ENCODE measurements around the gene DISP3.

DISP3 gene

GRCh38 chr1:11563560-11564069, 84.7 kb downstream of the DISP3 start:
- Histone ChIP-seq H3K79me1 (ENCODE audit: low read depth, low read length) (no peaks in the 10 kb centered on the region), H2BK12ac (ENCODE audit: low read length) (no peak overlapping the region), H3K9ac (ENCODE audit: low read depth, low read length, poor library complexity) (no peak overlapping the region), H3K4me2 (ENCODE audit: insufficient read depth, low read length, poor library complexity, severe bottlenecking) (peak overlapping the region; percentile 32), H2AK5ac (ENCODE audit: low read depth, low read length) (no peak overlapping the region), H3K18ac (ENCODE audit: low read length) (peak overlapping the region; percentile 63), H3K4me1 (ENCODE audit: control insufficient read depth in 2 of 2, insufficient read depth in 1 of 2, low read depth in 1 of 2, low read length in 2 of 2) (peaks cover 16 to 19% of the 10 kb centered on the region in 2 donors), H3K4ac (ENCODE audit: low read length) (no peak overlapping the region), H2BK15ac (ENCODE audit: low read length) (no peak overlapping the region), H3K23ac (ENCODE audit: low read depth, low read length, poor library complexity) (no peak overlapping the region), H4K8ac (ENCODE audit: low read depth, low read length) (no peak overlapping the region), H3K14ac (ENCODE audit: low read length) (no peak overlapping the region), H3K9me3 (replicated peaks in 1 of 2; ENCODE audit: control insufficient read depth in 2 of 2, insufficient read depth in 1 of 2, low read depth in 1 of 2, low read length in 2 of 2) (no peaks in the 10 kb centered on the region), H3K4me3 (ENCODE audit: low read length in 2 of 2) (no peak overlapping the region), H3K36me3 (replicated peaks in 1 of 2; ENCODE audit: control insufficient read depth in 2 of 2, insufficient read depth in 2 of 2, low read length in 2 of 2) (no peaks in the 10 kb centered on the region), H3K27ac (replicated peaks; ENCODE audit: low read length) (peak overlapping the region; percentile 25), H3K27me3 (ENCODE audit: control insufficient read depth in 3 of 3, insufficient read depth in 3 of 3, low read depth in 1 of 3, low read length in 3 of 3) (peaks cover 0 to 43% (median 0%) of the 10 kb centered on the region in 3 experiments), H2BK5ac (ENCODE audit: low read length) (no peak overlapping the region), H4K91ac (ENCODE audit: low read depth, low read length, poor library complexity) (no peak overlapping the region), H2BK120ac (ENCODE audit: low read depth, low read length) (no peak overlapping the region), H2AFZ (ENCODE audit: low read length) (peak overlapping the region; percentile 77)
- no CpG with 5 or more reads among the region's 14 CpGs for WGBS, 2 donors (ENCODE audit: extremely low coverage in 2 of 2, insufficient read length in 2 of 2, insufficient replicate concordance in 1 of 2)
- peak; percentile 29 for DNase-seq (ENCODE audit: low spot score)

DNA sequence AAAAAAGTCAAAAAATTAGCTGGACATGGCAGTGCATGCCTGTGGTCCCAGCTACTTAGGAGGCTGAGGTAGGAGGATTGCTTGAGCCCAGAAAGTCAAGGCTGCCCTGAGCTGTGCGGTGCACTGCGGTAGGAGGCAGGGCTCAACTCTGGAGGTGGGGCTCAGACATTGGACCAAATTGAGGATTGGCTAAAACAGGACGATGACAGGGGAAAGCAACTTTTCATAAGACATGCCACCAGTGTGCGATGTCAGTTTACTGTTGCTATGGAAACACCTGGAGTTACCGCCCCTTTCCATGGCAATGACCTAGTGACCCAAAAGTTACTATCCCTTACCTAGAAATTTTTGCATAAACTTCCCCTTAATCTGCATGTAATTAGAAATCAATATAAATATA, 85.3 kb downstream of the DISP3 start:
- WGBS, 2 donors (ENCODE audit: extremely low coverage in 2 of 2, insufficient read length in 2 of 2, insufficient replicate concordance in 1 of 2), result no CpG with 5 or more reads among the region's 5 CpGs
- no peaks in the 10 kb centered on the region for H3K36me3 ChIP-seq (replicated peaks in 1 of 2; ENCODE audit: control insufficient read depth in 2 of 2, insufficient read depth in 2 of 2, low read length in 2 of 2)

GRCh38 chr1:11566042-11566850, 87.3 kb downstream of the DISP3 start:
- Histone ChIP-seq H3K23ac (ENCODE audit: low read depth, low read length, poor library complexity) (peak overlapping the region; percentile 61), H4K91ac (ENCODE audit: low read depth, low read length, poor library complexity) (no peak overlapping the region), H3K4me2 (ENCODE audit: insufficient read depth, low read length, poor library complexity, severe bottlenecking) (no peak overlapping the region), H2AK5ac (ENCODE audit: low read depth, low read length) (no peak overlapping the region), H2AFZ (ENCODE audit: low read length) (no peak overlapping the region), H4K8ac (ENCODE audit: low read depth, low read length) (no peak overlapping the region), H2BK120ac (ENCODE audit: low read depth, low read length) (no peak overlapping the region), H2BK15ac (ENCODE audit: low read length) (no peak overlapping the region), H3K36me3 (replicated peaks in 1 of 2; ENCODE audit: control insufficient read depth in 2 of 2, insufficient read depth in 2 of 2, low read length in 2 of 2) (no peaks in the 10 kb centered on the region), H3K4me3 (ENCODE audit: low read length in 2 of 2) (no peak overlapping the region), H3K4ac (ENCODE audit: low read length) (peak overlapping the region; percentile 3), H3K79me1 (ENCODE audit: low read depth, low read length) (no peaks in the 10 kb centered on the region), H3K18ac (ENCODE audit: low read length) (peak overlapping the region; percentile 57), H3K4me1 (ENCODE audit: control insufficient read depth in 2 of 2, insufficient read depth in 1 of 2, low read depth in 1 of 2, low read length in 2 of 2) (peaks cover 9 to 19% of the 10 kb centered on the region in 2 donors), H2BK12ac (ENCODE audit: low read length) (no peak overlapping the region), H3K9ac (ENCODE audit: low read depth, low read length, poor library complexity) (peak overlapping the region; percentile 72), H3K27ac (replicated peaks; ENCODE audit: low read length) (no peak overlapping the region), H3K9me3 (replicated peaks in 1 of 2; ENCODE audit: control insufficient read depth in 2 of 2, insufficient read depth in 1 of 2, low read depth in 1 of 2, low read length in 2 of 2) (peaks cover 0 to 1% of the 10 kb centered on the region in 2 donors), H3K14ac (ENCODE audit: low read length) (no peak overlapping the region), H2BK5ac (ENCODE audit: low read length) (no peak overlapping the region), H3K27me3 (ENCODE audit: control insufficient read depth in 3 of 3, insufficient read depth in 3 of 3, low read depth in 1 of 3, low read length in 3 of 3) (peaks cover 0 to 21% (median 0%) of the 10 kb centered on the region in 3 experiments)
- no CpG with 5 or more reads among the region's 16 CpGs for WGBS, 2 donors (ENCODE audit: extremely low coverage in 2 of 2, insufficient read length in 2 of 2, insufficient replicate concordance in 1 of 2)
- no peak for DNase-seq (ENCODE audit: low spot score)

More for the DNA sequence above, 85.3 kb downstream of the DISP3 start:
- H2AFZ ChIP-seq (ENCODE audit: low read length), result no peak overlapping the region
- no peak overlapping the region for H3K27ac ChIP-seq (replicated peaks; ENCODE audit: low read length)
- H3K79me1 ChIP-seq (ENCODE audit: low read depth, low read length), result no peaks in the 10 kb centered on the region
- no peak overlapping the region for H3K14ac ChIP-seq (ENCODE audit: low read length)
- H3K4me1 ChIP-seq (ENCODE audit: control insufficient read depth in 2 of 2, insufficient read depth in 1 of 2, low read depth in 1 of 2, low read length in 2 of 2), result peaks cover 9 to 19% of the 10 kb centered on the region in 2 donors
- H3K27me3 ChIP-seq (ENCODE audit: control insufficient read depth in 3 of 3, insufficient read depth in 3 of 3, low read depth in 1 of 3, low read length in 3 of 3), result peaks cover 0 to 37% (median 0%) of the 10 kb centered on the region in 3 experiments
- H2BK5ac ChIP-seq (ENCODE audit: low read length), result no peak overlapping the region
- no peak overlapping the region for H4K8ac ChIP-seq (ENCODE audit: low read depth, low read length)
- DNase-seq (ENCODE audit: low spot score), result no peak
- no peak overlapping the region for H2BK120ac ChIP-seq (ENCODE audit: low read depth, low read length)
- H3K23ac ChIP-seq (ENCODE audit: low read depth, low read length, poor library complexity), result no peak overlapping the region
- H2BK12ac ChIP-seq (ENCODE audit: low read length), result no peak overlapping the region
- H2AK5ac ChIP-seq (ENCODE audit: low read depth, low read length), result no peak overlapping the region
- H3K4ac ChIP-seq (ENCODE audit: low read length), result no peak overlapping the region
- H2BK15ac ChIP-seq (ENCODE audit: low read length), result no peak overlapping the region
- no peaks in the 10 kb centered on the region for H3K9me3 ChIP-seq (replicated peaks in 1 of 2; ENCODE audit: control insufficient read depth in 2 of 2, insufficient read depth in 1 of 2, low read depth in 1 of 2, low read length in 2 of 2)
- no peak overlapping the region for H3K18ac ChIP-seq (ENCODE audit: low read length)
- no peak overlapping the region for H3K4me2 ChIP-seq (ENCODE audit: insufficient read depth, low read length, poor library complexity, severe bottlenecking)
- H4K91ac ChIP-seq (ENCODE audit: low read depth, low read length, poor library complexity), result no peak overlapping the region
- no peak overlapping the region for H3K9ac ChIP-seq (ENCODE audit: low read depth, low read length, poor library complexity)
- H3K4me3 ChIP-seq (ENCODE audit: low read length in 2 of 2), result no peak overlapping the region
